Measurements from ENCODE around the gene CNKSR1.

CNKSR1 gene

DNA sequence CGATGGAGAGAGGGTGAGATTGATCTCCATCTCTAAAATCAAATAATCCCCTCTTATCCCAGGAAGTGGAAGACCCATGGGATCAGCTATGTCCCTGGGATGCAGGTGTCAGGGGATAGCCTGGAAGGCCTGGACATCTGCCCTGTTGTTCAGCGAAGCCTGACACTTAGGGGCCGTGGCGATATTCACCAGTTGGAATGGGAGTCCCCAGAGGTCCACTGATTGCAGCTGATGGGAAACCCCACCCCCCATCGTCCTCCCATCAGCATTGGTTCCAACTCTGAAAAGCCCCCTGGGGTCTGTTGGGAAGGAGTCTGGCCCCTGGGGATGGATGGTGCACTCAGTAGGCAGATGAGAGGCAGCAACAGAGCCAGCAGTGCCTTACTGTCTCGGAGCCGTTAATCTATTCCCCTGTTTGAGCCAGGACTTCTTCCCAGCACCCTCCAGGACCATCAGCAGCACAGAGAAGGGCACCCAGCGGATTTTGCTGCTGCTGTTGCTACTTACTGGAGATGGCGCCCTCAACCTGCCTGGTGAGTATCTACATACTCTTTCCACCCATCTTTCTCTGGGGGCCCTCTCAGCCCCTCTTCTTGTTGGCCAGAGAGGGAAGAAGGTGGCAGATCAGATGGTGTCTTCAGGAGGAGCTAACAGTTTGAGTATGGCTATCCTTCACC lies 26.5 kb downstream of the CNKSR1 start:
- H3K27ac ChIP-seq (replicated peaks) = no peak overlapping the region

GRCh38 chr1:26210147-26210870 lies 33.0 kb downstream of the CNKSR1 start:
- Histone ChIP-seq H3K4me3 (replicated peaks; ENCODE audit: insufficient read depth, low read length) (no peak overlapping the region), H3K27ac (replicated peaks) (no peak overlapping the region), H3K27me3 (ENCODE audit: insufficient read depth, poor library complexity, severe bottlenecking) (no peaks in the 10 kb centered on the region)
- no peak for DNase-seq (ENCODE audit: low read depth in 1 of 2, low spot score in 1 of 2)
- TF ChIP-seq, protein P1, sequence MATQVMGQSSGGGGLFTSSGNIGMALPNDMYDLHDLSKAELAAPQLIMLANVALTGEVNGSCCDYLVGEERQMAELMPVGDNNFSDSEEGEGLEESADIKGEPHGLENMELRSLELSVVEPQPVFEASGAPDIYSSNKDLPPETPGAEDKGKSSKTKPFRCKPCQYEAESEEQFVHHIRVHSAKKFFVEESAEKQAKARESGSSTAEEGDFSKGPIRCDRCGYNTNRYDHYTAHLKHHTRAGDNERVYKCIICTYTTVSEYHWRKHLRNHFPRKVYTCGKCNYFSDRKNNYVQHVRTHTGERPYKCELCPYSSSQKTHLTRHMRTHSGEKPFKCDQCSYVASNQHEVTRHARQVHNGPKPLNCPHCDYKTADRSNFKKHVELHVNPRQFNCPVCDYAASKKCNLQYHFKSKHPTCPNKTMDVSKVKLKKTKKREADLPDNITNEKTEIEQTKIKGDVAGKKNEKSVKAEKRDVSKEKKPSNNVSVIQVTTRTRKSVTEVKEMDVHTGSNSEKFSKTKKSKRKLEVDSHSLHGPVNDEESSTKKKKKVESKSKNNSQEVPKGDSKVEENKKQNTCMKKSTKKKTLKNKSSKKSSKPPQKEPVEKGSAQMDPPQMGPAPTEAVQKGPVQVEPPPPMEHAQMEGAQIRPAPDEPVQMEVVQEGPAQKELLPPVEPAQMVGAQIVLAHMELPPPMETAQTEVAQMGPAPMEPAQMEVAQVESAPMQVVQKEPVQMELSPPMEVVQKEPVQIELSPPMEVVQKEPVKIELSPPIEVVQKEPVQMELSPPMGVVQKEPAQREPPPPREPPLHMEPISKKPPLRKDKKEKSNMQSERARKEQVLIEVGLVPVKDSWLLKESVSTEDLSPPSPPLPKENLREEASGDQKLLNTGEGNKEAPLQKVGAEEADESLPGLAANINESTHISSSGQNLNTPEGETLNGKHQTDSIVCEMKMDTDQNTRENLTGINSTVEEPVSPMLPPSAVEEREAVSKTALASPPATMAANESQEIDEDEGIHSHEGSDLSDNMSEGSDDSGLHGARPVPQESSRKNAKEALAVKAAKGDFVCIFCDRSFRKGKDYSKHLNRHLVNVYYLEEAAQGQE (IDR thresholded peaks at IDR 0.05; ENCODE audit: insufficient replicate concordance, low read depth) = no peak
- TF ChIP-seq, protein P2, sequence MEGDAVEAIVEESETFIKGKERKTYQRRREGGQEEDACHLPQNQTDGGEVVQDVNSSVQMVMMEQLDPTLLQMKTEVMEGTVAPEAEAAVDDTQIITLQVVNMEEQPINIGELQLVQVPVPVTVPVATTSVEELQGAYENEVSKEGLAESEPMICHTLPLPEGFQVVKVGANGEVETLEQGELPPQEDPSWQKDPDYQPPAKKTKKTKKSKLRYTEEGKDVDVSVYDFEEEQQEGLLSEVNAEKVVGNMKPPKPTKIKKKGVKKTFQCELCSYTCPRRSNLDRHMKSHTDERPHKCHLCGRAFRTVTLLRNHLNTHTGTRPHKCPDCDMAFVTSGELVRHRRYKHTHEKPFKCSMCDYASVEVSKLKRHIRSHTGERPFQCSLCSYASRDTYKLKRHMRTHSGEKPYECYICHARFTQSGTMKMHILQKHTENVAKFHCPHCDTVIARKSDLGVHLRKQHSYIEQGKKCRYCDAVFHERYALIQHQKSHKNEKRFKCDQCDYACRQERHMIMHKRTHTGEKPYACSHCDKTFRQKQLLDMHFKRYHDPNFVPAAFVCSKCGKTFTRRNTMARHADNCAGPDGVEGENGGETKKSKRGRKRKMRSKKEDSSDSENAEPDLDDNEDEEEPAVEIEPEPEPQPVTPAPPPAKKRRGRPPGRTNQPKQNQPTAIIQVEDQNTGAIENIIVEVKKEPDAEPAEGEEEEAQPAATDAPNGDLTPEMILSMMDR (IDR thresholded peaks at IDR 0.05; ENCODE audit: insufficient read depth, low read length) = no peak
- TF ChIP-seq GABPA (IDR thresholded peaks at IDR 0.05; ENCODE audit: low read depth) (no peak), SPI1 (IDR thresholded peaks at IDR 0.05; ENCODE audit: borderline replicate concordance, low read depth) (no peak), POLR2AphosphoS5 (IDR thresholded peaks at IDR 0.05; ENCODE audit: low read depth) (no peak)

More for the DNA sequence above, 26.5 kb downstream of the CNKSR1 start:
- no peak for DNase-seq (ENCODE audit: low read depth in 1 of 2, low spot score in 1 of 2)
- TF ChIP-seq POLR2AphosphoS5 (IDR thresholded peaks at IDR 0.05; ENCODE audit: low read depth) (no peak), GABPA (IDR thresholded peaks at IDR 0.05; ENCODE audit: low read depth) (no peak), SPI1 (IDR thresholded peaks at IDR 0.05; ENCODE audit: borderline replicate concordance, low read depth) (no peak)
- TF ChIP-seq, protein P1 (IDR thresholded peaks at IDR 0.05; ENCODE audit: insufficient replicate concordance, low read depth) = no peak
- TF ChIP-seq, protein P2 (IDR thresholded peaks at IDR 0.05; ENCODE audit: insufficient read depth, low read length) = no peak
- no peaks in the 10 kb centered on the region for H3K27me3 ChIP-seq (ENCODE audit: insufficient read depth, poor library complexity, severe bottlenecking)
- H3K4me3 ChIP-seq (replicated peaks; ENCODE audit: insufficient read depth, low read length) = no peak overlapping the region

DNA sequence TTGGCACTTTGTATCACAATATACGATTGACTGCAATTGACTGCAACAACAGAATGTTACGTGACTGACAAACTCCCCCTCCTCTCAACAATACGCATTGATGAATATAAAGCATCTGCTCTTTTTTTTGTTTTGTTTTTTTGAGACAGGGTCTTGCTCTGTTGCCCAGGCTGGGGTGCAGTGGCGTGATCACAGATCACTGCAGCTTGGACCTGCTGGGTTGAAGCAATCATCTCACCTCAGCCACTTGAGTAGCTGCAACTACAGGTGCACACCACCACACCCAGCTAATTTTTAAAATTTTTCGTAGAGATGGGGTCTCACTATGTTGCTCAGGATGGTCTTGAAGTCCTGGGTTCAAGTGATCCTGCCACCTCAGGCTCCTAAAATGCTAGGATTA lies 35.4 kb downstream of the CNKSR1 start:
- Histone ChIP-seq H3K27ac (replicated peaks) (no peak overlapping the region), H3K4me3 (replicated peaks; ENCODE audit: insufficient read depth, low read length) (no peak overlapping the region), H3K27me3 (ENCODE audit: insufficient read depth, poor library complexity, severe bottlenecking) (no peaks in the 10 kb centered on the region)
- no peak for DNase-seq (ENCODE audit: low read depth in 1 of 2, low spot score in 1 of 2)
- TF ChIP-seq SPI1 (IDR thresholded peaks at IDR 0.05; ENCODE audit: borderline replicate concordance, low read depth) = no peak
- no peak for TF ChIP-seq GABPA (IDR thresholded peaks at IDR 0.05; ENCODE audit: low read depth)
- TF ChIP-seq, protein P2 (IDR thresholded peaks at IDR 0.05; ENCODE audit: insufficient read depth, low read length) = no peak
